ENCODE data around the gene RESP18.
"Not testable (repeated sequence)": the region's sequence is repeated elsewhere in the genome, so short reads cannot be mapped to it uniquely, and the experiment has no call there.

Gene RESP18

DNA sequence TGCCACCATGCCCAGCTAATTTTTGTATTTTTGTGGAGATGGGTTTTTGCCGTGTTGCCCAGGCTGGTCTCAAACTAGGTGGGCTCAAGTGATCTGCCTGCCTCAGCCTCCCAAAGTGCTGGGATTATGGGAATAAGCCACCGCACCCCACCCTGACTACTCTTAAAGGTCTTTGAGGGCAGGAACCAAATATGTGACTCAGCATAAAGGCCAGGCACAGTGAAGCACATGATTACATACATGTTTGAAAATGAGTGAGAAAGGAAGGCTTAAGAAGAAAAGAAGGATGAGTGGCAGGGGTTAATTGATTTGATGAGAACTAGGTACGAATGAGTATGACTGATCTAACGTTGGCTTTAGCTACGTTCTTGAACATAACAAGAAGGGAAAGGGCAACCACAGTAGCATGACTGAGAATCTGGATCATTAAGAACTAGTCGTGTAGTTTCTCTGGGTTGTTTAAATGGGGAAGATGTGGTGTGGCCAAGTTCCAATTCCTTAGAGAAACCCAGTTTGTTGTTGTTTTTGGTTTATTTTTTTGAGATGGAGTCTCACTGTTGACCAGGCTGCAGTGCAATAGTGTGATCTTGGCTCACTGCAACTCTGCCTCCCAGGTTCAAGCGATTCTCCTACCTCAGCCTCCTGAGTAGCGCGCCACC lies 6.8 kb downstream of the RESP18 start:
- no peak for DNase-seq (ENCODE audit: low spot score)

DNA sequence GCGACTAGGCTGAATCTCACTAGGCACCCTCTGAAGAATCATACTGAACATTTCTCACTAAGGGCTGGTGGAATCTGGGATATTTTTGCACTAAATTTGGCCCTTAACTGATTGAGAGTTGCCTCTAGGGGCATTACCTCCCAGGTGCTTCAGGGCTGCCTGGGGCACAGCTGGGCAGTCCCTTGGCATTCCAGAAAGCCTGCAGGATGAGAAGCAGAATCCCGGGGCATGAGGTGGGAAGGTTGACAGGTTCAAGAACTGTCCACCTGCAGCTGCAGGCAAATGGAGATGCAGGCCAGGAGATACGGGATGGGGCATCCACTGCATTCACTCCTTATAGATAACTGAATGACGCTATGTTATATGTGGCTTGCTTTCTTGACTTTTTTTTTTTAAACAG lies 7.4 kb downstream of the RESP18 start:
- no peak for DNase-seq (ENCODE audit: low spot score)

DNA sequence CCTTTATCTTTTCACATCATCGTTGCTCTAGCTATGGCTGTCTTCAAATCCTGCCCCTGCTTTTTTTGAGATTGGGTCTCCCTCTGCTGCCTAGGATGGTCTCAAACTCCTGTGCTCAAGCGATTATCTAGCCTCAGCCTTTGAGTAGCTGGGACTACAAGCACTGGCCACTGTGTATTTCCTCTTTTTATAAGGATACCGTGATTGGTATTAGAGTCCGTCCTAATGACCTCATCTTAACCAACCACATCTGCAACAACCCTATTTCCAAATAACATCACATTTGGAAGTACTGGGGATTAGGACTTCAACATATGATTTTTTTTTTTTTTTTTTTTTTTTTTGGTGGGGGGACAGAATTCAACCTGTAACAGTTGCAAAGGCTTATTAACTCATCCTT lies 9.1 kb downstream of the RESP18 start:
- no peak for DNase-seq (ENCODE audit: low spot score)

DNA sequence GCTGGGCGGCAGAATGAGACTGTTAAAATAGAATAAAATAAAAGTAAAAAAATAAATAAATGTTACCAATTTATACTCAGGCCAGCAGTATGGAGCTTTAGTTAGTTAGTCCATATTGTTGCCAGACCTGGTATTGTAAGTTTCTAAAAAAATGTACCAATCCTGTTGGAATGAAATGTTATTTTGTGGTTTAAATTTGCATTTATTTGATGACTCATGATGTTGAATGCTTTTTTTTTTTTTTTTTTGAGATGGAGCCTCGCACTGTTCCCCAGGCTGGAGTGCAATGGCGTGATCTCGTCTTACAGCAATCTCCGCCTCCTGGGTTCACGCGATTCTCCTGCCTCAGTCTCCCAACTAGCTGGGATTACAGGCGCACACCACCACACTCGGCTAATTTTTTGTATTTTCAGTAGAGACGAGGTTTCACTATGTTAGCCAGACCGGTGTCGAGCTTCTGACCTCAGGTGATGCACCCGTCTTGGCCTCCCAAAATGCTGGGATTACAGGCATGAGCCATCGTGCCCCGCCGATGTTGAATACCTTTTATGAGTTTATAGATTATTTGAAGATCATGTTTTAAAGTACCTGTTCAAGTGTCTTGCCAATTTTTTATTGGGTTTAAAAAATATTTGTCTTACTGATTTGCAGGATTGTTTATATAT lies 17.6 kb downstream of the RESP18 start:
- no peak for DNase-seq (ENCODE audit: low spot score)

- DNase-seq (ENCODE audit: low spot score), result not testable (repeated sequence)
These were observed 19.8 kb downstream of the RESP18 start for GRCh38 chr2:219312683-219313263.

GRCh38 chr2:219309278-219309677 lies 23.3 kb downstream of the RESP18 start, which contains the start of gene PTPRN:
TSS of gene PTPRN (minus strand) at chr2:219309401. CDS start at chr2:219309332, 69 bp downstream.
- DNase-seq (ENCODE audit: low spot score), result no peak

- DNase-seq (ENCODE audit: low spot score), result peak; percentile 67
These were observed 24.1 kb downstream of the RESP18 start for GRCh38 chr2:219308142-219309101.

GRCh38 chr2:219306047-219306446 lies 26.5 kb downstream of the RESP18 start:
- no peak for DNase-seq (ENCODE audit: low spot score)

DNA sequence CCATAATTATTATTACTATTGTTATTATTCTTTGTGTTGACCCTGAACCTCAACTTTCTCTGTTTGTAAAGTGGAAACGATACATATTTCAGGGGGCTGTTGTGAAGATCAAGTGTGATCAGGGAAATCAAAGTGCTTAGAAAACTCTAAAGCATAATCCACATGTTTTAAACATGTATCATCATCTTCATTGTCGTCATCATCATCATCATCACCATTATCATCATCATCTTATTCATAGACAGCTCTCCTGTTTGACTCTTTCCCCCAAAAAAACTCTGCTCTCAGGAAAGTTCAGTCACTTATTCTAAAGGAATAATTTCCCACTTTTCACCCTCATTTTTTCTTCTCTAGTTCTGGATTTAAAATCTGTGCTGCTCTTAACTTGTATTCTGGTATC lies 28.3 kb downstream of the RESP18 start:
- no peak for DNase-seq (ENCODE audit: low spot score)

- DNase-seq (ENCODE audit: low spot score), result no peak
These were observed 30.1 kb downstream of the RESP18 start for GRCh38 chr2:219302412-219302968.

GRCh38 chr2:219300022-219300421 lies 32.5 kb downstream of the RESP18 start:
- no peak for DNase-seq (ENCODE audit: low spot score)

DNA sequence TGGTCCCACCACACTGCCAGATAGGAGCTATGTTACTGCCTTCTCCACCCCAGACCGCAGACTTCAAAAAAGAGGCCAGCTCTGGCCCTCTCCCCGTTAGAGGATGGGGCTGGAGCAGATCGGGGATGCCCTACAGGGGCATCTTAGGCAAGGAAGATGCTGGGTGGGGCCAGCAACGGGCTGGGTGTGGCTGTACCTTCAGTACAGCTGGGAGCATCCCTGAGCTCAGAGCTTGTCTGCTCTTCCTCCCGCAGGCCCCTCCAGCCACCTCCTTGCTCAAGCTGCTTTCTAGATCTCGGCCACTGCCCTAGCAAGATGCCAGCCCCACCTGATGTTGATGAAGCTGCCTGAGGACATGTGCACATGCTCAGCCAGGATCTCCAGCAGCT lies 33.2 kb downstream of the RESP18 start:
- no peak for DNase-seq (ENCODE audit: low spot score)

DNA sequence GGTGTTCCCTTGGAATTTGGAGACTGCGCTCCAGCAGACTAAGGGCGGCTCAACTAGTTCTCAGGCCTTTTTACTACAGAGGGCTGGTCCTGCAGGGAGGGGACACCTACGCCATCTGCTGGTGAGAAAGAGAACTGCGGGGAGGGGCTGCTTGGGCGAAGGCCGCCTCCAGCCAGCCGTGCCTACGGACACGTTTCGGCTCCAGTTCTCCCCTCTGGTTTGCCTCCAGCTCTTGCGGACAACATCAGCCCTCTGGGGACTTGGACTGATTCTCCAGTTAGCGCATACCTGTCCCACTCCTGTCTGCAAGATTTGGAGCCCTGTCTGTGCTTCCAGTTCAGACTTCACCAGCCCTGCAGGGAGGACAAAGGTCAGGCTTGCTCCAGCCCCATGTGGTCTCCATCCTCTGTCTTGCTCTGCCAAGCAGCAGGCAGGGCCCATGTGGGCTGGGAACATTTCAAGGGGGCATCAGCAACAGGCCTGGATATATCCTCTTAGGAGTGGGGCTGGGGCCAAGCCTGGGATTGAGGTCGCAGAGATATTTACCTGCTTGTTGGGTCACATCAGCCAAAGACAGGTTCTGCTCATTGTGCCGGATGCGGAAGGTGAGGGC lies 33.7 kb downstream of the RESP18 start:
- peak; percentile 61 for DNase-seq (ENCODE audit: low spot score)

DNA sequence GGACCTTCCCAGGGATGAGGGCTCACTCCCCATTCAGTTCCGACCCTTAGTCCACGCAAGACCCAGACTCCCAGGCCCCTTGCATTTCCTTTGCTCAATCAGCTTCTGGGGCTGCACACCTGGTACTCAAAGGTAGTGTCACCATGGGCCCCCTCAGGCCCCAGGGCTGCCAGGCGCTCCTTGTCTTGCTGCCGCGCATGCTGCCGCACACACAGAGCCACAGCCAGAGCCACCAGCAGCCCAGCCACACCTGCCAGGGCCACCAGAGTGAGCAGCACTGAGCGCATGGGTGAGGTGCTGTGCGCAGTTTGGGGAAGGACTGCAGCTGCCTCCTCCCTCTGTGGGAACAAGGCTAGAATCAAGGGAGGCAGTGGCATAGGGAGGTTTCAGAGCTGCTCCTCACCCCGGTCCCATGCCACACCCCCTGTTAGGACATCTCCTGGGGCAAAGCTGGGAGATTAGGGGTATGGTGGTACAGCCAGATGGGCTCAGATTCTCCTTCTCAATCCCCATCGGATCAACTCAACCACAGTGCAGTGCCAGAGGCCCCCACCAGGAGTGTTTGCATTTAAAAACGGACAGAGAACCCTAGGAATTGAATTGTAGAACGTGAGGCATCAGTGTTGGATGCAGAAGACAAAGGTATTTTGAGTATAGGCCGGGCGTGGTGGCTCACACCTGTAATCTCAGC lies 34.6 kb downstream of the RESP18 start:
- no peak for DNase-seq (ENCODE audit: low spot score)

DNA sequence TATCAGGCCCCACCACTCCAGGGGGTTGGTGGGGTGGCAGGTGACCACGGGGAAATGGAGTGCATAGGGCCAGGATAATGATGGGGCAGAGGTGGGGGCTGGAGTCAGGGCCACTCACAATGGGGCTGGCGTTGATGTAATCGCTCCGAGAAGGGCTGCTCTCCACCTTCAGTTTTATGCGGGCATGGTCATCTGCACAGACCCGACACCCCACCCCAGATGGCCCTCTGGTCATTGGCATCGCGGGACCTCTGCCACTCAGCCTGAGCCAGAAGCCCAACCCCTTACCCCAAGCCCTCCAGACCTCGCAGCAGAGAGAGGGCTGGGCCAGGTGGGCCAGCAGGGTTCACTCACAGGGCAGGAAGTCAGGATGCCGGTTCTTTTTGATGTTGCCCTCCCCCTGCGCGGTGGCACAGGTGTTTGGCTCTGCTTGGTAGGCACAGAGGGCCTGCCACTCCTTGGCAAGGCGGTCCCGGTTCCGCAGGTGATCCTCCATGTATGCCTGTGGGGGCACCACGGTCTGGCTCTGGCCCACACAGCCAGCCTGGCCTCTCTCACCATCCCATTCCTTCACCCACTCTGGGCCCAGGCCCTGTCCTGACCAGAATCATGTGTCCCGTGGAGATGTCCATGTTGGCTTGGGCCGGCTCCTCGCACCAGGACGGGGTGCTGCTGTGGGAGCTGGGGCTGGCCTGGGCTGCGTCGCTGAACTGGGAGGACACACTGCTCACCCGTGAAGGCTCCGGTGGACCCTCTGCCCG lies 35.7 kb downstream of the RESP18 start:
- no peak for DNase-seq (ENCODE audit: low spot score)

- no peak for DNase-seq (ENCODE audit: low spot score)
These were observed 36.4 kb downstream of the RESP18 start for GRCh38 chr2:219296142-219296541.

- peak; percentile 71 for DNase-seq (ENCODE audit: low spot score)
These were observed 37.9 kb downstream of the RESP18 start for GRCh38 chr2:219294356-219295351.

- no peak for DNase-seq (ENCODE audit: low spot score)
These were observed 38.8 kb downstream of the RESP18 start for GRCh38 chr2:219293736-219294231.

DNA sequence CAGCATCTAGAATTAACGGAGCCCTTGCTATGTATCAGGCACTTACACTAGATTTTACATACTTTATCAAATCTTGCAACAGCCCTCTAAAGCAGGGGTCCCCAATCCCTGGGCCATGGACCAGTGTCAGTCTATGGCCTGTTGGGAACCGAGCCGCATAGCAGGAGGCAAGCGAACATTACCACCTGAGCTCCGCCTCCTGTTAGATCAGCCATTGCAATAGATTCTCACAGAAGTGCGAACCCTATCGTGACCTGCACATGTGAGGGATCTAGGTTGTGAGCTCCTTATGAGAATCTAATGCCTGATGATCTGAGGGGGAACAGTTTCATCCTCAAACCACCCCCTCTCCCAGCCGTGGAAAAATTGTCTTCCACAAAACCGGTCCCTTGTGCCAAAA lies 39.9 kb downstream of the RESP18 start:
- no peak for DNase-seq (ENCODE audit: low spot score)
